Thoracic aorta (tissue), 2 donors: ENCODE measurements around the gene SLC29A2. TPM values are rescaled to one million over a fixed set of nuclear protein-coding genes. Genes with fewer than 3 reads are reported as not detected.

Experiments used
- ATAC-seq: fragments of 150-250 bp; one replicate; pipeline ENCODE4 v1.8.0; 2017; ENCODE audit warnings: low read depth; ENCODE audit not compliant: insufficient number of reproducible peaks, low FRiP score
- DNase-seq: peaks from one replicate; pipeline ENCODE4 v3.0.0-alpha.2; 2020; ENCODE audit warnings: low spot score
- H3K27ac ChIP-seq, 2 donors: fragments of 200-600 bp; sonication (generic); 1 replicate in 1 of 2; 2 replicates in 1 of 2; pipeline ENCODE4 v1.5.1; 2016; ENCODE audit warnings: mild to moderate bottlenecking in 2 of 2, moderate library complexity in 2 of 2
- H3K27me3 ChIP-seq: fragments of 200-600 bp; sonication (generic); replicated peaks from 2 replicates; pipeline ENCODE4 v1.6.0; 2016; ENCODE audit warnings: mild to moderate bottlenecking; ENCODE audit not compliant: insufficient read depth
- H3K36me3 ChIP-seq: fragments of 200-600 bp; sonication (generic); one replicate; pipeline ENCODE4 v1.5.1; 2016
- H3K4me1 ChIP-seq, 2 donors: fragments of 200-600 bp; sonication (generic); 1 replicate in 1 of 2; 2 replicates in 1 of 2; pipeline versions ENCODE4 v1.5.1 to v1.6.0; 2016; ENCODE audit warnings: low read depth in 2 of 2, mild to moderate bottlenecking in 1 of 2; ENCODE audit not compliant: control insufficient read depth in 1 of 2
- H3K4me3 ChIP-seq: fragments of 200-600 bp; sonication (generic); 2 replicates; pipeline ENCODE4 v1.5.1; 2016; ENCODE audit warnings: mild to moderate bottlenecking
- H3K9me3 ChIP-seq: fragments of 200-600 bp; sonication (generic); 2 replicates; pipeline ENCODE4 v1.5.1; 2016
- total RNA-seq, 2 donors: library from RNA; depleted of rRNA; stranded (reverse); fragments of >200 nt; gene quantifications; one replicate each; pipeline versions ENCODE4 v1.1.0 to v1.2.3, GENCODE V29; 2016
- TF ChIP-seq, protein P1 (sequence below): fragments of 200-600 bp; sonication (generic); IDR thresholded peaks from one replicate; pipeline ENCODE4 v1.5.1; 2019; ENCODE audit warnings: antibody characterized with exemption

SLC29A2 gene, protein sequence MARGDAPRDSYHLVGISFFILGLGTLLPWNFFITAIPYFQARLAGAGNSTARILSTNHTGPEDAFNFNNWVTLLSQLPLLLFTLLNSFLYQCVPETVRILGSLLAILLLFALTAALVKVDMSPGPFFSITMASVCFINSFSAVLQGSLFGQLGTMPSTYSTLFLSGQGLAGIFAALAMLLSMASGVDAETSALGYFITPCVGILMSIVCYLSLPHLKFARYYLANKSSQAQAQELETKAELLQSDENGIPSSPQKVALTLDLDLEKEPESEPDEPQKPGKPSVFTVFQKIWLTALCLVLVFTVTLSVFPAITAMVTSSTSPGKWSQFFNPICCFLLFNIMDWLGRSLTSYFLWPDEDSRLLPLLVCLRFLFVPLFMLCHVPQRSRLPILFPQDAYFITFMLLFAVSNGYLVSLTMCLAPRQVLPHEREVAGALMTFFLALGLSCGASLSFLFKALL
- 1 to 10 TPM; 2.5 to 3.0 TPM for total RNA-seq

DNA sequence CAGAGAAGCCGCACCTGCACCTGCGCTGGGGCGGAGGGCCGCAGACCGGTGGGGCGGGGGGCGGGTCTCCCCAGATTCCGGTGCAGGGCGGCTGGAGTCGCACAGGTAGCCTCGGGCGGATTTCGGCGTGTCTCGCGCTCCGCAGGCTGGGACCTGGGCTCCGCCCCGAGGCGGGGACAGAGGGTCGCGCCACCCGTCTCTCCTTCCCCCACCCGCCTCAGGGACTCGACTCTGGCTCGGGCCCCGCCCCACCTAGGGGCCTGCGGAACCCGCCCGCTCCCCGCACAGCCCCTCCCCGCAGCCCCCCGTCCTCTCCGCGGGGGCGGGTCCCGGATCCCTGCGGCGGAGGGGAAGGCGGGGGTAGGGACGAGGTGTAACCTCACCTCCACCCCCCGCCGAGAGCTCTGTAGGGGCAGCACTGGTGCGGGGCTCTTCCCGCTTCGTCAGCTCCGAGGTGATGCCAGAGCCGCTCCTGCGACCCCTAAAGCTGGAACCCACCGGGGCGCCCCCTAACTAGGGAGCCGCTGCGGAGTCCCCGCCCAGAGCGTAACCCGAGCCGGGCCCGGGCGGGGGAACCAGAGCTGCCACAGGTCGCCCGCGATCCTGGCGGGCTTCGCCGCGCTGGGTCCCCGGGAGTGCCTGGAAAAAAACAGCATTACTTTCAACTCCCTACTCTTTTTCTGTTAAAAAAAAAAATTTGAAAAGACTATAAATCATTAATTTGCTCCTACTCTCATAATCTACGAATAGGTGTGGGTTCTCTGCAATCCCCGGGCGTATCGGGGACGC is at the start of gene SLC29A2:
TSS of gene SLC29A2 (minus strand) at position 134 of the 789 bp plus-strand sequence. CDS start 169 bp downstream, outside the sequence.
- no peak for ATAC-seq
- Histone ChIP-seq H3K27ac (peak within 1 kb of the TSS in 1 of 2 donors; percentile 47), H3K27me3 (no peaks in the 10 kb centered on the region), H3K36me3 (no peaks in the 10 kb centered on the region), H3K4me3 (peak within 1 kb of the TSS; percentile 94), H3K4me1 (peaks cover 0 to 19% of the 10 kb centered on the region in 2 donors), H3K9me3 (no peaks in the 10 kb centered on the region)
- TF ChIP-seq, protein P1, sequence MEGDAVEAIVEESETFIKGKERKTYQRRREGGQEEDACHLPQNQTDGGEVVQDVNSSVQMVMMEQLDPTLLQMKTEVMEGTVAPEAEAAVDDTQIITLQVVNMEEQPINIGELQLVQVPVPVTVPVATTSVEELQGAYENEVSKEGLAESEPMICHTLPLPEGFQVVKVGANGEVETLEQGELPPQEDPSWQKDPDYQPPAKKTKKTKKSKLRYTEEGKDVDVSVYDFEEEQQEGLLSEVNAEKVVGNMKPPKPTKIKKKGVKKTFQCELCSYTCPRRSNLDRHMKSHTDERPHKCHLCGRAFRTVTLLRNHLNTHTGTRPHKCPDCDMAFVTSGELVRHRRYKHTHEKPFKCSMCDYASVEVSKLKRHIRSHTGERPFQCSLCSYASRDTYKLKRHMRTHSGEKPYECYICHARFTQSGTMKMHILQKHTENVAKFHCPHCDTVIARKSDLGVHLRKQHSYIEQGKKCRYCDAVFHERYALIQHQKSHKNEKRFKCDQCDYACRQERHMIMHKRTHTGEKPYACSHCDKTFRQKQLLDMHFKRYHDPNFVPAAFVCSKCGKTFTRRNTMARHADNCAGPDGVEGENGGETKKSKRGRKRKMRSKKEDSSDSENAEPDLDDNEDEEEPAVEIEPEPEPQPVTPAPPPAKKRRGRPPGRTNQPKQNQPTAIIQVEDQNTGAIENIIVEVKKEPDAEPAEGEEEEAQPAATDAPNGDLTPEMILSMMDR = no peak
- no peak for DNase-seq

DNA sequence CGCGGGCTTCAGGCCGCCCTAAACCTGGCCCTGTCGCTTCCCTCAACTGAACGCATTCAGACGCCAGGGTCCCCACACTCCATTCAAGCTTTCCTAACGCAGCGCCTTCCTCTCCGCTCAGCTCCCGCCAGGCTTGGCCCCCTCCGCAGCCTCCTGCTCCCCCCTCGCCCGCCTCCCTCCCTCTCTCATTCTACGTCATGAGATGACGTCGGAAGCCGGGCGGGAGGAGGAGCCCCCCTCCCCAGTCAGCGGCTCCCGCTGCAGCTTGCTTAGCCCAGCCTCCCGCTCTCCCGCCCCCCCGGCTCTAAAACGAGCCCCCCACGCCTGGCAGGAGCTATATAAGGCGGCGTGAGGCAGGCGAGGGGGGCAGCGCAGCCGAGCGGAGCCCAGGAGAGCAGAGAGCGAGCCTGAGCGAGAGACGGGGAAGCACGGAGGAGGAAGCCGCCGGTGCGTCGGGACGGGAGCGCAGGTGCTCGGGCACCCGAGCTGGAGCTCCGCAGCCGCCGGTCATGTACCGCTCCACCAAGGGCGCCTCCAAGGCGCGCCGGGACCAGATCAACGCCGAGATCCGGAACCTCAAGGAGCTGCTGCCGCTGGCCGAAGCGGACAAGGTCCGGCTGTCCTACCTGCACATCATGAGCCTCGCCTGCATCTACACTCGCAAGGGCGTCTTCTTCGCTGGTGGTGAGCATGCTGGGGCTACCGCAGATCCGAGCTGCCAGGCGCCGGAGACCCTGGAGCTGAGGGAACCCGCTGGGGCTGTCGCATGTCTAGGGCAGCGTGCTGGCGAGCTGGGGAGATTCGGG is 49.3 kb upstream of the SLC29A2 start, which contains the start of gene NPAS4:
TSS of gene NPAS4 (plus strand) at position 365 of the 806 bp plus-strand sequence. CDS start at position 510, 145 bp downstream.
- ATAC-seq = no peak
- Histone ChIP-seq H3K36me3 (peaks cover 12% of the 10 kb centered on the region), H3K4me3 (peak within 1 kb of the TSS; percentile 54), H3K27me3 (no peaks in the 10 kb centered on the region), H3K4me1 (peaks cover 32 to 45% of the 10 kb centered on the region in 2 donors), H3K9me3 (no peaks in the 10 kb centered on the region), H3K27ac (peak within 1 kb of the TSS in 1 of 2 donors; percentile 49)
- TF ChIP-seq, protein P1 = no peak
- DNase-seq = no peak

DNA sequence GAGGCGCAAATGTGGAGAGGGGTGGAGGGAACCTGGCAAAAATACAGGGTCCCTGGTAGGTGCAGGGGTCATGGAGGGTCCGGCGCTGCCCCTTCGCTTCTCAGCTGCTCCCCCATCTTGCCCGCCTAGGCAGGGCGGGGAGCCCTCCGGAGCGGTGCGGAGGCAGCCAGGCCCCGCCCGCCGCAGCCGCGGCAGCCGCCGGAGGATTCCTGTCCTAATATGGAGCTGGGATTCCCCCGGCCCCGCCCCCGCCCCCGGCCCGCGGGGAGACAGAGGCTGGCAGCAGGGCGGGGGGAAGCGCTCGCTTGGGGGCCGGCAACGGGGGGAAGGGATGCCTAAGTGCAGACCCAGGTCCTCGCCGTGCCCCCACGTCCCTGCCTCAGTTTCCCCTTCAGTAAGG is 48.3 kb upstream of the SLC29A2 start:
- DNase-seq (no peak), ATAC-seq (no peak)
- TF ChIP-seq, protein P1 = no peak
- peaks cover 11% of the 10 kb centered on the region for H3K36me3 ChIP-seq
- peak overlapping the region in 1 of 2 donors; percentile 49 for H3K27ac ChIP-seq
- H3K27me3 ChIP-seq = no peaks in the 10 kb centered on the region
- H3K4me1 ChIP-seq = peaks cover 32 to 45% of the 10 kb centered on the region in 2 donors
- no peaks in the 10 kb centered on the region for H3K9me3 ChIP-seq
- peak overlapping the region; percentile 54 for H3K4me3 ChIP-seq

DNA sequence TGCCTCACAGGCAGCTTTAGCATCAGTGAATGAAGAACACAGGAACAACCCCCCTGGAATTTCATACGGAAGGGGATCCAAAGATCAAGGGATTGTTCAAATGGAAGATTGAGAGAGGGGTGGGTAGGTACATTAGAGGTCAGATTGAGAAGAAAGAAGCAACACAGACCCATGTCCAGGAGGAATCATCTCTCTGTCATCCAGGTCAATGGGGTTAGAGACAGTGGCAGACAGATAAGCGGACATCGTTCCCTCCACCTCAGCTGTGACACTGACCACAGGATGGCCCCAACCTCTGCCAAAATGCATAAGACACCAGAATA is 47.4 kb upstream of the SLC29A2 start:
- Histone ChIP-seq H3K27ac (no peak overlapping the region), H3K9me3 (no peaks in the 10 kb centered on the region), H3K4me1 (peaks cover 32 to 52% of the 10 kb centered on the region in 2 donors), H3K36me3 (peaks cover 2% of the 10 kb centered on the region), H3K4me3 (no peak overlapping the region), H3K27me3 (no peaks in the 10 kb centered on the region)
- ATAC-seq (no peak), DNase-seq (no peak)
- TF ChIP-seq, protein P1 = no peak
